SH-SY5Y (cell line): ENCODE measurements around the gene ADK.

Experiments used
- GATA2 ChIP-seq: IDR thresholded peaks from 2 replicates; pipeline ENCODE4 v1.6.1; 2011; ENCODE audit warnings: mild to moderate bottlenecking, low read depth, low read length
- GATA3 ChIP-seq: IDR thresholded peaks from 2 replicates; pipeline ENCODE4 v1.6.1; 2011; ENCODE audit warnings: low read depth, mild to moderate bottlenecking, low read length, moderate library complexity

- no peak for TF ChIP-seq GATA2
- TF ChIP-seq GATA3 = no peak
Observed at GRCh38 chr10:74207691-74208480, 56.9 kb downstream of the ADK start.
